Pancreas (tissue), 10 donors: Measurements from ENCODE around the gene TTC38. TPM values are rescaled to one million over a fixed set of nuclear protein-coding genes. Genes with fewer than 3 reads are reported as not detected.
A peak's percentile ranks its signal among the peaks of the same experiment; 100 is the strongest.

Experiments
- ATAC-seq, 4 donors: fragments of 200-7000 bp; cut with Tn5 transposase; one replicate each; pipeline versions ENCODE4 v1.8.0 to v1.9.1; 2020; ENCODE audit warnings: mild to moderate bottlenecking in 4 of 4, moderate library complexity in 4 of 4
- DNase-seq, 6 donors: peaks; one replicate each; pipeline ENCODE4 v3.0.0-alpha.2; 2020
- FAIRE-seq: peaks from 2 replicates; lab custom pipeline; 2012; peaks lifted over from hg19 to GRCh38; lab: Jason Lieb, UNC
- H3K27ac ChIP-seq, 4 donors: fragments of 200-600 bp; sonication (generic); 1 replicate in 3 of 4; 2 replicates in 1 of 4; pipeline versions ENCODE4 v1.5.0 to v1.8.0; 2020
- H3K27me3 ChIP-seq, 4 donors: fragments of 200-600 bp; one replicate each; pipeline ENCODE4 v1.8.0; 2021
- H3K36me3 ChIP-seq, 3 donors: fragments of 200-600 bp; sonication (generic) in 1 of 3; one replicate each; pipeline versions ENCODE4 v1.5.0 to v1.8.0; 2020 to 2021
- H3K4me1 ChIP-seq, 3 donors: fragments of 200-600 bp; one replicate each; pipeline ENCODE4 v1.8.0; 2021
- H3K4me3 ChIP-seq, 4 donors: fragments of 200-600 bp; sonication (generic) in 2 of 4; one replicate each; pipeline versions ENCODE4 v1.5.0 to v1.8.0; 2020 to 2021
- H3K9me3 ChIP-seq, 4 donors: fragments of 200-600 bp; one replicate each; pipeline ENCODE4 v1.8.0; 2021
- CTCF ChIP-seq, 4 donors: fragments of 200-600 bp; sonication (generic) in 3 of 4; IDR thresholded peaks; one replicate each; pipeline versions ENCODE4 v1.5.0 to v1.8.0; 2021; ENCODE audit warnings: antibody characterized with exemption in 4 of 4
- WGBS, 2 donors: extraction: QIAGEN DNeasy Blood & Tissue Kit; methylation state at CpG; one replicate each; pipeline ENCODE4 v1.1.7; 2013; 5-methylcytosine and 5-hydroxymethylcytosine counted together
- intact Hi-C, 3 donors: fragments of 100-400 bp; cut with DNase I; formaldehyde crosslinking; loops; one replicate each; pipeline versions ENCODE4 v1.11.1 to v1.14.2; 2022
- polyA plus RNA-seq, 2 donors: library from polyadenylated mRNA; stranded (reverse); fragments of 200-250 nt; gene quantifications; one replicate each; pipeline ENCODE4 v1.2.3, GENCODE V29; 2013
- total RNA-seq, 6 donors: library from RNA; stranded (reverse); fragmentation: NEBNext Ultra II Directional in 4 of 6; extraction: Animal tissue kit (Norgen Biotek cat#: 25700) in 4 of 6; gene quantifications; one replicate each; pipeline versions ENCODE4 v1.2.1 to v1.2.4, GENCODE V29; 2021 to 2023
- donor health status: healthy with polysubstance abuse.
- donor health status: DM: no; HTN: no; CAD: no; lungs with moderate emphysema.
- donor health status: DM: no; HTN: no; CAD: no.
- donor health status: control.
- donor health status: control.
- donor health status: Bipolar disorder and iron deficiency.
- donor health status: DM: yes; HTN: yes; CAD: no.
- donor health status: DM: no; HTN: no; CAD: no.
- donor health status: DM: no; HTN: no; CAD: no.
- donor health status: DM: yes; HTN: yes; CAD: no.

TTC38 gene
- total and polyA plus RNA-seq, 8 donors: 18.6 to 32.8 (median 23.3) TPM

- ATAC-seq: no peak
- DNase-seq: no peak
- WGBS, 2 donors: 96 to 97% methylated on average over 19 to 23 of the region's 23 CpGs
- H3K27me3 ChIP-seq: no peaks in the 10 kb centered on the region
- peaks cover 0 to 18% (median 0%) of the 10 kb centered on the region in 3 donors for H3K36me3 ChIP-seq
- H3K27ac ChIP-seq: no peak overlapping the region
- intact Hi-C loops: no loop called here
- H3K9me3 ChIP-seq: no peaks in the 10 kb centered on the region
- H3K4me3 ChIP-seq: no peak overlapping the region
- peaks cover 0 to 15% (median 13%) of the 10 kb centered on the region in 3 donors for H3K4me1 ChIP-seq
- no peak for FAIRE-seq
- TF ChIP-seq CTCF (IDR thresholded peaks at IDR 0.05): no peak
Measured at GRCh38 chr22:46290843-46291785, 23.3 kb downstream of the TTC38 start.

DNA sequence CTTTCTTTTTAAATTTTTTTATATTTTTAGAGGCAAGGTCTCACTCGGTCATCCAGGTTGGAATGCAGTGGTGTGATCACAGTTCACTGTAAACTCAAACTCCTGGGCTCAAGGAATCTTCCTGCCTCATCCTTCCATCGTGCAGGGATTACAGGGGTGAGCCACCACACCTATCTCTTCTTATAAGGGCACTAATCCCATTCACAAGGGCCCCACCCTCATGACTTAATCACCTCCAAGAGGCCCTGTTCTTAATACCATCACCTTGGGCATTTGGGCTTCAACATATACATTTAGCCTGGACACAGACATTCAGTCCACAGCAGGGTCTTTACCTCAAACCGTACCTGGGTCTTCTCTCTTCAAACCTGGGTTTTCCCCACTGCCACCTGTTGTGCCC, 24.4 kb downstream of the TTC38 start:
- Histone ChIP-seq H3K27ac (no peak overlapping the region), H3K4me1 (peaks cover 4 to 14% (median 14%) of the 10 kb centered on the region in 3 donors), H3K27me3 (no peaks in the 10 kb centered on the region), H3K4me3 (no peak overlapping the region), H3K36me3 (peaks cover 0 to 18% (median 0%) of the 10 kb centered on the region in 3 donors), H3K9me3 (no peaks in the 10 kb centered on the region)
- TF ChIP-seq CTCF (IDR thresholded peaks at IDR 0.05): no peak
- FAIRE-seq: no peak
- intact Hi-C loops: no loop called here
- no peak for DNase-seq
- no peak for ATAC-seq
- 95% methylated on average over 3 of the region's 3 CpGs for WGBS, 2 donors

DNA sequence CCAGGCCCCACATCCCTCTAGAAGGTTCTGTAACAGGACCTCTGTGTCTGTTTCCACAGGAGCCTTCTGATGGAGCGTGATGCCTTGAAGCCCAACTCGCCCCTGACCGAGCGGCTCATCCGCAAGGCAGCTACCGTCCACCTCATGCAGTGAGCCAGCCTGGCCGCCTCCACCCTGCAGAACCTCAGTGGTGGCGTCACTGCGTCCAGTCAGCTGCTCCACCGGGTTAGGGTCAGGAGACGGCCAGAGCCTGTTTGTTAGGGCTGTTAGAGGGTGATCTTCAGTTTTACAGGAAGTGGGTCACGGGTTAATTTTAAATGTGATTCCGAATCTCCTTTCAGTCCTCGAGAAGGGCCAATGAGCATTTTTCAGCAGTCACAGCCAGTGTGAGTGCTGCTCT, 24.9 kb downstream of the TTC38 start:
- Histone ChIP-seq H3K36me3 (peaks cover 0 to 18% (median 0%) of the 10 kb centered on the region in 3 donors), H3K4me1 (peaks cover 5 to 11% (median 9%) of the 10 kb centered on the region in 3 donors), H3K27me3 (no peaks in the 10 kb centered on the region), H3K27ac (peak overlapping the region in 2 of 4 donors; percentile 12 to 51), H3K9me3 (no peaks in the 10 kb centered on the region), H3K4me3 (no peak overlapping the region)
- DNase-seq (no peak), FAIRE-seq (no peak), ATAC-seq (no peak)
- intact Hi-C loops: no loop called here
- no peak for TF ChIP-seq CTCF (IDR thresholded peaks at IDR 0.05)
- 92% methylated on average over 14 of the region's 14 CpGs for WGBS, 2 donors

DNA sequence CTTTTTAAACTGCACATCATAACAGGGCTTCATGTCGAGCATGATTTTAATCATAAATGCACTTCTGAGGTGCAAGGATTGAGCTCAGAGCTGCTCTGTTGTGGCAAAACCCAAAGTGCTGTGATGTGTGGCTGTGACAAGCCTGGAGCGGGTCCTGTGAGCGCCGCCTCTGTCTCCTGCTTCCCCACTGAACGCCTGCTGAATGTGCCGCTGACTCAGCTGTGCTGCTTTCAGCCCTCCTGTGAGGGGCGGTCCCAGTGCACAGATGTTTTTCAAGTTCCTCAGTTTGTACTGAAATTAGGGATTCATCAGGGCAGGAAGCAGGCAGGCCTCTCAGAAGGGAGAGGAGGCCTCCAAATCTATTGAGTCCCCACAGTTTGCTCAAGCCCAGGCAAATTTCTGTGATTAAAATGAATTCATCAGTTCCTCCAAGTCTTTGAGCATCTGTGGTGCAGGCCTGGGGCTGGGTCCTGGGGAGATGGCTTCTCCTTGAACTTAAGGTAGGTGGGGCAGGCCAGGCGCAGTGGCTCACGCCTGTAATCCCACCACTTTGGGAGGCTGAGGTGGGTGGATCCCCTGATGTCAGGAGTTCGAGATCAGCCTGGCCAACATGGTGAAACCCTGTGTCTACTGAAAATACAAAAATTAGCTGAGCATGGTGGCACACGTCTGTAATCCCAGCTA, 25.9 kb downstream of the TTC38 start:
- H3K27me3 ChIP-seq: no peaks in the 10 kb centered on the region
- ATAC-seq (peak in 1 of 4 donors; percentile 18), FAIRE-seq (no peak), DNase-seq (peak in 1 of 6 donors; percentile 54)
- no peak for TF ChIP-seq CTCF (IDR thresholded peaks at IDR 0.05)
- H3K27ac ChIP-seq: peak overlapping the region in 2 of 4 donors; percentile 12 to 51
- no peaks in the 10 kb centered on the region for H3K9me3 ChIP-seq
- H3K4me1 ChIP-seq: peaks cover 5 to 11% (median 5%) of the 10 kb centered on the region in 3 donors
- H3K4me3 ChIP-seq: no peak overlapping the region
- H3K36me3 ChIP-seq: peaks cover 0 to 18% (median 0%) of the 10 kb centered on the region in 3 donors
- 85 to 90% methylated on average over 11 of the region's 11 CpGs for WGBS, 2 donors
- intact Hi-C loops: no loop called here
